ENCODE results near the gene PARP11. TPM values are rescaled to one million over a fixed set of nuclear protein-coding genes. Genes with fewer than 3 reads are reported as not detected.

The PARP11 gene
- total RNA-seq, 1 donor: 9.4 TPM

- Histone ChIP-seq H3K4me2 (ENCODE audit: insufficient read depth, low read length) (no peak overlapping the region), H3K27ac (ENCODE audit: low read depth, low read length) (no peak overlapping the region), H3K9me3 (ENCODE audit: low read depth, low read length) (no peaks in the 10 kb centered on the region), H4K20me1 (ENCODE audit: insufficient read depth, low read length) (no peaks in the 10 kb centered on the region), H3K36me3 (ENCODE audit: insufficient read depth, low read length) (no peaks in the 10 kb centered on the region), H3K4me1 (ENCODE audit: insufficient read depth, low read length) (peaks cover under 1% of the 10 kb centered on the region), H3K79me2 (ENCODE audit: insufficient read depth, low read length) (peaks cover 2% of the 10 kb centered on the region), H2AFZ (ENCODE audit: low read length) (no peak overlapping the region), H3K27me3 (ENCODE audit: insufficient read depth, low read length) (no peaks in the 10 kb centered on the region), H3K4me3 (ENCODE audit: insufficient read depth, low read length) (no peak overlapping the region)
- TF ChIP-seq CTCF (IDR thresholded peaks at IDR 0.05; ENCODE audit: extremely low read depth, low read depth, low read length): no peak
- no peak for DNase-seq (ENCODE audit: insufficient read length, low spot score, missing footprints)
Observed at GRCh38 chr12:3838076-3838475, 35.1 kb downstream of the PARP11 start.

GRCh38 chr12:3837049-3837448 is 36.1 kb downstream of the PARP11 start:
- DNase-seq (ENCODE audit: insufficient read length, low spot score, missing footprints): no peak
- Histone ChIP-seq H3K27ac (ENCODE audit: low read depth, low read length) (no peak overlapping the region), H3K4me2 (ENCODE audit: insufficient read depth, low read length) (no peak overlapping the region), H3K27me3 (ENCODE audit: insufficient read depth, low read length) (no peaks in the 10 kb centered on the region), H4K20me1 (ENCODE audit: insufficient read depth, low read length) (no peaks in the 10 kb centered on the region), H2AFZ (ENCODE audit: low read length) (no peak overlapping the region), H3K4me1 (ENCODE audit: insufficient read depth, low read length) (peaks cover 6% of the 10 kb centered on the region), H3K4me3 (ENCODE audit: insufficient read depth, low read length) (no peak overlapping the region), H3K9me3 (ENCODE audit: low read depth, low read length) (no peaks in the 10 kb centered on the region), H3K36me3 (ENCODE audit: insufficient read depth, low read length) (no peaks in the 10 kb centered on the region), H3K79me2 (ENCODE audit: insufficient read depth, low read length) (peaks cover 2% of the 10 kb centered on the region)
- no peak for TF ChIP-seq CTCF (IDR thresholded peaks at IDR 0.05; ENCODE audit: extremely low read depth, low read depth, low read length)

GRCh38 chr12:3836641-3837040 is 36.6 kb downstream of the PARP11 start:
- no peaks in the 10 kb centered on the region for H3K27me3 ChIP-seq (ENCODE audit: insufficient read depth, low read length)
- no peak overlapping the region for H2AFZ ChIP-seq (ENCODE audit: low read length)
- no peaks in the 10 kb centered on the region for H3K36me3 ChIP-seq (ENCODE audit: insufficient read depth, low read length)
- no peak overlapping the region for H3K4me3 ChIP-seq (ENCODE audit: insufficient read depth, low read length)
- TF ChIP-seq CTCF (IDR thresholded peaks at IDR 0.05; ENCODE audit: extremely low read depth, low read depth, low read length): no peak
- peaks cover 2% of the 10 kb centered on the region for H3K79me2 ChIP-seq (ENCODE audit: insufficient read depth, low read length)
- no peak overlapping the region for H3K4me2 ChIP-seq (ENCODE audit: insufficient read depth, low read length)
- no peak overlapping the region for H3K27ac ChIP-seq (ENCODE audit: low read depth, low read length)
- no peak for DNase-seq (ENCODE audit: insufficient read length, low spot score, missing footprints)
- no peaks in the 10 kb centered on the region for H4K20me1 ChIP-seq (ENCODE audit: insufficient read depth, low read length)
- H3K4me1 ChIP-seq (ENCODE audit: insufficient read depth, low read length): peaks cover 6% of the 10 kb centered on the region
- H3K9me3 ChIP-seq (ENCODE audit: low read depth, low read length): no peaks in the 10 kb centered on the region

- Histone ChIP-seq H3K9me3 (ENCODE audit: low read depth, low read length) (no peaks in the 10 kb centered on the region), H3K4me3 (ENCODE audit: insufficient read depth, low read length) (no peak overlapping the region), H3K79me2 (ENCODE audit: insufficient read depth, low read length) (peaks cover 2% of the 10 kb centered on the region), H3K4me1 (ENCODE audit: insufficient read depth, low read length) (peaks cover 6% of the 10 kb centered on the region), H3K27me3 (ENCODE audit: insufficient read depth, low read length) (no peaks in the 10 kb centered on the region), H3K27ac (ENCODE audit: low read depth, low read length) (no peak overlapping the region), H2AFZ (ENCODE audit: low read length) (no peak overlapping the region), H4K20me1 (ENCODE audit: insufficient read depth, low read length) (no peaks in the 10 kb centered on the region), H3K36me3 (ENCODE audit: insufficient read depth, low read length) (no peaks in the 10 kb centered on the region), H3K4me2 (ENCODE audit: insufficient read depth, low read length) (no peak overlapping the region)
- DNase-seq (ENCODE audit: insufficient read length, low spot score, missing footprints): no peak
- no peak for TF ChIP-seq CTCF (IDR thresholded peaks at IDR 0.05; ENCODE audit: extremely low read depth, low read depth, low read length)
Observed at GRCh38 chr12:3835914-3836313, 37.3 kb downstream of the PARP11 start.
